ENCODE measurements around the gene CTIF.

DNA sequence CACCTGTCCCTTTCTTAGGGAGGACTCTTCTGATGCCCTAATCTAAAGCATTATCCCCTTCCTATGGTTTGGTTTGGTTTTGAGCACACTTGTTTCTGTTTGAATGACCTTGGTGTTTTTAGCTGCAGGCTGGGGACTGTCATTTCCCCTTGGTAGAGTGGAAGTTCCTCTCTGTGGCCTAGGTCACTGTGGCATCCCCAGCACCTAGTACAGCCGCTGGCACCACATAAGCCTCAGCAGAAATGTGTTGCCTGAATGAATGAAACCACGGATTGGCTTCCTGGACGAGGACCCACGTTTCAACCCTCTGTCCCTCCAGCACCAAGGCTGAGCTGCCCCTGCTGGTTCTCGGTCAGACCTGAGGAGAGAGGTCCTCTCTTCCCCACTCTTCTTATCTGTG, 159.9 kb downstream of the CTIF start:
- TF ChIP-seq, protein P1, sequence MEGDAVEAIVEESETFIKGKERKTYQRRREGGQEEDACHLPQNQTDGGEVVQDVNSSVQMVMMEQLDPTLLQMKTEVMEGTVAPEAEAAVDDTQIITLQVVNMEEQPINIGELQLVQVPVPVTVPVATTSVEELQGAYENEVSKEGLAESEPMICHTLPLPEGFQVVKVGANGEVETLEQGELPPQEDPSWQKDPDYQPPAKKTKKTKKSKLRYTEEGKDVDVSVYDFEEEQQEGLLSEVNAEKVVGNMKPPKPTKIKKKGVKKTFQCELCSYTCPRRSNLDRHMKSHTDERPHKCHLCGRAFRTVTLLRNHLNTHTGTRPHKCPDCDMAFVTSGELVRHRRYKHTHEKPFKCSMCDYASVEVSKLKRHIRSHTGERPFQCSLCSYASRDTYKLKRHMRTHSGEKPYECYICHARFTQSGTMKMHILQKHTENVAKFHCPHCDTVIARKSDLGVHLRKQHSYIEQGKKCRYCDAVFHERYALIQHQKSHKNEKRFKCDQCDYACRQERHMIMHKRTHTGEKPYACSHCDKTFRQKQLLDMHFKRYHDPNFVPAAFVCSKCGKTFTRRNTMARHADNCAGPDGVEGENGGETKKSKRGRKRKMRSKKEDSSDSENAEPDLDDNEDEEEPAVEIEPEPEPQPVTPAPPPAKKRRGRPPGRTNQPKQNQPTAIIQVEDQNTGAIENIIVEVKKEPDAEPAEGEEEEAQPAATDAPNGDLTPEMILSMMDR (IDR thresholded peaks at IDR 0.05): no peak
- TF ChIP-seq POLR2A (IDR thresholded peaks at IDR 0.05): no peak
- TF ChIP-seq POLR2AphosphoS5 (IDR thresholded peaks at IDR 0.05; ENCODE audit: insufficient read depth in 1 of 2, low read depth in 1 of 2): no peak
